Tibial artery (tissue), 4 donors: ENCODE data around the gene FAM168A.
A peak's percentile ranks its signal among the peaks of the same experiment; 100 is the strongest.

Source experiments
- DNase-seq, 2 donors: peaks; one replicate each; pipeline ENCODE4 v3.0.0-alpha.2; 2019
- H3K27ac ChIP-seq, 2 donors: fragments of 200-600 bp; sonication (generic) in 1 of 2; 1 replicate in 1 of 2; 2 replicates in 1 of 2; pipeline ENCODE4 v1.5.1; 2018 to 2019; ENCODE audit warnings: mild to moderate bottlenecking in 1 of 2
- H3K27me3 ChIP-seq, 2 donors: fragments of 200-600 bp; sonication (generic) in 1 of 2; one replicate each; pipeline versions ENCODE4 v1.5.1 to v1.6.0; 2016 to 2019
- H3K36me3 ChIP-seq, 3 donors: fragments of 200-600 bp; sonication (generic) in 2 of 3; one replicate each; pipeline ENCODE4 v1.5.1; 2016 to 2019; ENCODE audit warnings: mild to moderate bottlenecking in 2 of 3
- H3K4me1 ChIP-seq, 4 donors: fragments of 200-600 bp; sonication (generic) in 2 of 4; 1 replicate in 3 of 4; 2 replicates in 1 of 4; pipeline ENCODE4 v1.5.1; 2016 to 2019
- H3K4me3 ChIP-seq, 2 donors: fragments of 200-600 bp; sonication (generic) in 1 of 2; 1 replicate in 1 of 2; 2 replicates in 1 of 2; pipeline ENCODE4 v1.5.1; 2018 to 2019; ENCODE audit warnings: mild to moderate bottlenecking in 2 of 2
- H3K9me3 ChIP-seq, 3 donors: fragments of 200-600 bp; sonication (generic) in 1 of 3; one replicate each; pipeline ENCODE4 v1.5.1; 2016 to 2019
- CTCF ChIP-seq, 2 experiments: fragments of 200-600 bp in 1 of 2; fragments of 450-650 bp in 1 of 2; IDR thresholded peaks; one replicate each; pipeline ENCODE4 v1.5.1; 2017 to 2019; ENCODE audit warnings: antibody characterized with exemption in 2 of 2, mild to moderate bottlenecking in 1 of 2, moderate library complexity in 1 of 2
- intact Hi-C: fragments of 100-400 bp; cut with DNase I; formaldehyde crosslinking; loops from one replicate; pipeline ENCODE4 v1.15.0; 2023; ENCODE audit warnings: low total_unique reads

The FAM168A gene

DNA sequence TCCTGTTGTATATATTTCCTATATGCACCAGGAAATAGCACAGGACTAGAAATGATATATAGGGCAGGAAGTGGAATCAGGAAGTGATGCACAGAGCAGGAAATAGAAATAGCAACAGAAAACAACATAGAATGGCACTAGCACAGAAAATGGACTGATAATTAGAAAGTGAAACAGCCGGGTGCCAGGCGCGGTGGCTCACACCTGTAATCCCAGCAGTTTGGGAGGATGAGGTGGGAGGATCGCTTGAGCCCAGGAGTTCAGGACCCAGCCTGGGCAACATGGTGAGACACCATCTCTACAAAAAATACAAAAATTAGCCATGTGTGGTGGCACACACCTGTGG lies 231.7 kb downstream of the FAM168A start:
- Histone ChIP-seq H3K27ac (no peak overlapping the region), H3K4me3 (no peak overlapping the region)

DNA sequence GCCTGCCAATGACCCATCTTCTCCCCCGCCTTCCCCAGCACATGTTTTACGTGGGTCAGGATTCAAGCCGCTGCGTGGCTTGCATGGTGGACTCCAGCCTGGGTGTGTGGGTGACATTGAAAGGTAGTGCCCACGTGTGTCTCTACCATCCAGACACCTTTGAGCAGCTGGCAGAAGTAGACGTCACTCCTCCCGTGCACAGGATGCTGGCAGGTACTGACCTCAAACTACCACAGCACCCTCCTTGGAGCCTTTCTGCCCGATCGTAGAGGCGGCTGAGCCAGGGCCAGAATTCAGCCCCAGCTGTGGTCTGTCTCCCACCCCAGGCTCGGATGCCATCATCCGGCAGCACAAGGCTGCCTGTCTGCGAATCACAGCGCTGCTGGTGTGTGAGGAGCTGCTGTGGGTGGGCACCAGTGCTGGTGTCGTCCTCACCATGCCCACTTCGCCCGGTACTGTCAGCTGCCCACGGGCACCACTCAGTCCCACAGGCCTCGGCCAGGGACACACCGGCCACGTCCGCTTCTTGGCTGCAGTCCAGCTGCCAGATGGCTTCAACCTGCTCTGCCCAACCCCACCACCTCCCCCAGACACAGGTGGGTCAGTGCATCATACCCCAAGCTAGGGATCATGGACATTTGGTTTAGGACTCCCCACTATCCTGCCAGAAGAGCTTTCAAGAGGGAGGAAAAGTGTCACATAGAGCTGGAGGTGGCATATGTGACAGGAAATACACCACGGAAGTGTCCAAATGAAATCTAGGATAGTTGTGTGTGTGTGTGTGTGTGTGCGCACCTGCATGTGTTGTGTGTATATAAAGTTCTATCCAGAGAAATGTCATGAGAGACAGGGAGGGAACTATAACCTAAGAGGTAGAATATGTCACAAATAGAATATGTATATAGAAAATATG lies 232.3 kb downstream of the FAM168A start:
- no peak for TF ChIP-seq CTCF (IDR thresholded peaks at IDR 0.05)
- Histone ChIP-seq H3K36me3 (peaks cover 66 to 93% (median 81%) of the 10 kb centered on the region in 3 donors), H3K4me3 (no peak overlapping the region), H3K27ac (peak overlapping the region; percentile 4 to 6), H3K4me1 (no peaks in the 10 kb centered on the region), H3K9me3 (no peaks in the 10 kb centered on the region), H3K27me3 (no peaks in the 10 kb centered on the region)
- DNase-seq, result no peak
- intact Hi-C loops, result no loop called here

More for the DNA sequence above, 231.7 kb downstream of the FAM168A start:
- DNase-seq, result no peak
- peaks cover 60 to 87% (median 74%) of the 10 kb centered on the region in 3 donors for H3K36me3 ChIP-seq
- H3K27me3 ChIP-seq, result no peaks in the 10 kb centered on the region
- H3K4me1 ChIP-seq, result no peaks in the 10 kb centered on the region
- TF ChIP-seq CTCF (IDR thresholded peaks at IDR 0.05), result no peak
- no peaks in the 10 kb centered on the region for H3K9me3 ChIP-seq
- intact Hi-C loops, result no loop called here

DNA sequence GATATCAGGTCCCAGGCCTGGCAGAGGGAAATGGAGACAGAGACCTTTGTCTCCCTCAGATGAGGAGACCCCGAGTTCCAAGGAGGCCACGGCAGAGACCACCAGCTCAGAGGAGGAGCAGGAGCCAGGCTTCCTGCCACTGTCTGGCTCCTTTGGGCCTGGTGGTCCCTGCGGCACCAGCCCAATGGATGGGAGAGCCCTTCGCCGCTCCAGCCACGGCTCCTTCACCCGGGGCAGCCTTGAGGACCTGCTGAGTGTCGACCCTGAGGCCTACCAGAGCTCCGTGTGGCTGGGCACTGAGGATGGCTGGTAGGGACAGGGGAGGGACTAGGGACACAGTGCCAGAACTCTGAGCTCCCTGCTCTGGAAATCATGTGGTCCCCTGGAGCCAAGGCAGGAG lies 234.8 kb downstream of the FAM168A start:
- H3K36me3 ChIP-seq, result peaks cover 76 to 96% (median 93%) of the 10 kb centered on the region in 3 donors
- intact Hi-C loops, result no loop called here
- peak overlapping the region; percentile 27 to 43 for H3K27ac ChIP-seq

GRCh38 chr11:73361953-73362776 lies 235.7 kb downstream of the FAM168A start:
- H3K36me3 ChIP-seq, result peaks cover 76 to 96% (median 93%) of the 10 kb centered on the region in 3 donors
- no peaks in the 10 kb centered on the region for H3K9me3 ChIP-seq
- no peak overlapping the region for H3K4me3 ChIP-seq
- TF ChIP-seq CTCF (IDR thresholded peaks at IDR 0.05), result no peak
- H3K27ac ChIP-seq, result peak overlapping the region; percentile 27 to 43
- no peak for DNase-seq
- intact Hi-C loops, result no loop called here
- no peaks in the 10 kb centered on the region for H3K27me3 ChIP-seq
- H3K4me1 ChIP-seq, result peaks cover 4 to 32% (median 27%) of the 10 kb centered on the region in 4 donors

More for the DNA sequence above, 234.8 kb downstream of the FAM168A start:
- Histone ChIP-seq H3K4me1 (peaks cover 4 to 23% (median 17%) of the 10 kb centered on the region in 4 donors), H3K27me3 (no peaks in the 10 kb centered on the region), H3K9me3 (no peaks in the 10 kb centered on the region), H3K4me3 (no peak overlapping the region)
- no peak for DNase-seq
- TF ChIP-seq CTCF (IDR thresholded peaks at IDR 0.05), result no peak

- DNase-seq, result no peak
- no peak for TF ChIP-seq CTCF (IDR thresholded peaks at IDR 0.05)
- H3K27ac ChIP-seq, result peak overlapping the region; percentile 81 to 83
- peaks cover 80 to 97% (median 93%) of the 10 kb centered on the region in 3 donors for H3K36me3 ChIP-seq
- H3K4me3 ChIP-seq, result no peak overlapping the region
- intact Hi-C loops, result no loop called here
- no peaks in the 10 kb centered on the region for H3K9me3 ChIP-seq
- H3K4me1 ChIP-seq, result peaks cover 4 to 41% (median 29%) of the 10 kb centered on the region in 4 donors
- no peaks in the 10 kb centered on the region for H3K27me3 ChIP-seq
Measured at GRCh38 chr11:73360743-73361369, 237.1 kb downstream of the FAM168A start.
